Nephron progenitor cell (in vitro differentiated cells): ENCODE results near the gene POU2F3.

Experiments used
- DNase-seq: peaks from one replicate; pipeline ENCODE4 v3.0.0; 2021
- H3K27ac Mint-ChIP-seq: 2 replicates; pipeline ENCODE4 v1.8.0; 2021; ENCODE audit warnings: mild to moderate bottlenecking, moderate library complexity, mixed read lengths
- H3K27me3 Mint-ChIP-seq: 2 replicates; pipeline ENCODE4 v1.8.0; 2021; ENCODE audit warnings: mild to moderate bottlenecking, low read depth, mixed read lengths; ENCODE audit not compliant: poor library complexity
- H3K36me3 Mint-ChIP-seq: 2 replicates; pipeline ENCODE4 v1.8.0; 2021; ENCODE audit warnings: low read depth, mixed read lengths
- H3K4me1 Mint-ChIP-seq: 2 replicates; pipeline ENCODE4 v1.8.0; 2021; ENCODE audit warnings: mixed read lengths
- H3K4me3 Mint-ChIP-seq: 2 replicates; pipeline ENCODE4 v1.8.0; 2021; ENCODE audit warnings: mild to moderate bottlenecking, moderate library complexity, mixed read lengths
- H3K9me3 Mint-ChIP-seq: 2 replicates; pipeline ENCODE4 v1.8.0; 2021; ENCODE audit warnings: mild to moderate bottlenecking, moderate library complexity, mixed read lengths
- CTCF ChIP-seq: fragments of 200-600 bp; sonication (generic); IDR thresholded peaks from 2 replicates; pipeline ENCODE4 v1.5.0; 2021; ENCODE audit warnings: antibody characterized with exemption

The POU2F3 gene

GRCh38 chr11:120200677-120201076 is 39.3 kb upstream of the POU2F3 start:
- Mint-ChIP-seq H3K4me3 (no peak overlapping the region), H3K36me3 (no peaks in the 10 kb centered on the region), H3K27ac (no peak overlapping the region), H3K27me3 (peaks cover 59% of the 10 kb centered on the region), H3K9me3 (no peaks in the 10 kb centered on the region), H3K4me1 (peaks cover 82% of the 10 kb centered on the region)
- no peak for DNase-seq
- no peak for TF ChIP-seq CTCF

- Mint-ChIP-seq H3K9me3 (no peaks in the 10 kb centered on the region), H3K4me1 (peaks cover 80% of the 10 kb centered on the region), H3K36me3 (no peaks in the 10 kb centered on the region), H3K4me3 (no peak overlapping the region), H3K27ac (no peak overlapping the region), H3K27me3 (peaks cover 59% of the 10 kb centered on the region)
- no peak for TF ChIP-seq CTCF
- DNase-seq: no peak
These were observed 38.3 kb upstream of the POU2F3 start for GRCh38 chr11:120201653-120202052.

GRCh38 chr11:120203626-120204025 is 36.3 kb upstream of the POU2F3 start:
- TF ChIP-seq CTCF: no peak
- Mint-ChIP-seq H3K4me3 (no peak overlapping the region), H3K36me3 (no peaks in the 10 kb centered on the region), H3K9me3 (no peaks in the 10 kb centered on the region), H3K27me3 (peaks cover 68% of the 10 kb centered on the region), H3K27ac (no peak overlapping the region), H3K4me1 (peaks cover 82% of the 10 kb centered on the region)
- DNase-seq: no peak

GRCh38 chr11:120205596-120206161 is 34.3 kb upstream of the POU2F3 start:
- H3K27ac Mint-ChIP-seq: no peak overlapping the region
- H3K36me3 Mint-ChIP-seq: no peaks in the 10 kb centered on the region
- H3K27me3 Mint-ChIP-seq: peaks cover 66% of the 10 kb centered on the region
- H3K9me3 Mint-ChIP-seq: no peaks in the 10 kb centered on the region
- H3K4me3 Mint-ChIP-seq: no peak overlapping the region
- peaks cover 79% of the 10 kb centered on the region for H3K4me1 Mint-ChIP-seq
- no peak for DNase-seq
- TF ChIP-seq CTCF: no peak

GRCh38 chr11:120207512-120207911 is 32.4 kb upstream of the POU2F3 start:
- Mint-ChIP-seq H3K36me3 (no peaks in the 10 kb centered on the region), H3K27me3 (peaks cover 66% of the 10 kb centered on the region), H3K4me1 (peaks cover 73% of the 10 kb centered on the region), H3K4me3 (no peak overlapping the region), H3K9me3 (no peaks in the 10 kb centered on the region), H3K27ac (peak overlapping the region; percentile 9)
- DNase-seq: no peak
- no peak for TF ChIP-seq CTCF

- Mint-ChIP-seq H3K27me3 (peaks cover 66% of the 10 kb centered on the region), H3K9me3 (no peaks in the 10 kb centered on the region), H3K27ac (peak overlapping the region; percentile 9), H3K4me3 (peak overlapping the region; percentile 3), H3K4me1 (peaks cover 77% of the 10 kb centered on the region), H3K36me3 (no peaks in the 10 kb centered on the region)
- no peak for DNase-seq
- TF ChIP-seq CTCF: no peak
These were observed 31.9 kb upstream of the POU2F3 start for GRCh38 chr11:120208001-120208441.
